K562 (cell line): Measurements from ENCODE around the gene PTPN11. TPM values are rescaled to one million over a fixed set of nuclear protein-coding genes. Genes with fewer than 3 reads are reported as not detected.
A peak's percentile ranks its signal among the peaks of the same experiment; 100 is the strongest.

Experiments
- CBX2 ChIP-seq: fragments of 200-600 bp; sonication (generic); IDR thresholded peaks from one replicate; pipeline ENCODE4 v1.6.1; 2012; ENCODE audit warnings: mild to moderate bottlenecking, low read length, inconsistent platforms; ENCODE audit not compliant: insufficient read depth, poor library complexity, severe bottlenecking
- EGR1 ChIP-seq: fragments of 450-650 bp; conservative IDR thresholded peaks from 2 replicates; pipeline ENCODE4 v1.6.1; 2017; ENCODE audit warnings: mild to moderate bottlenecking
- ETS2 ChIP-seq: IDR thresholded peaks from 2 replicates; pipeline ENCODE4 v1.6.1; 2016; ENCODE audit warnings: borderline replicate concordance, missing genetic modification characterization, mild to moderate bottlenecking, moderate library complexity, missing compliant biosample characterization; ENCODE audit not compliant: poor library complexity, severe bottlenecking
- FOXK2 ChIP-seq, 2 experiments: fragments of 450-650 bp; IDR thresholded peaks in 1 of 2; conservative IDR thresholded peaks in 1 of 2; 2 replicates each; pipeline ENCODE4 v1.6.1; 2016; ENCODE audit warnings: low read depth in 2 of 2, mild to moderate bottlenecking in 1 of 2
- FOXO4 ChIP-seq: fragments of 450-650 bp; formaldehyde crosslinking; IDR thresholded peaks from 2 replicates; pipeline ENCODE4 v1.4.0; 2020; ENCODE audit warnings: mild to moderate bottlenecking, moderate library complexity
- HDAC2 ChIP-seq: fragments of 450-650 bp; IDR thresholded peaks from 2 replicates; pipeline ENCODE4 v1.6.1; 2016; ENCODE audit warnings: mild to moderate bottlenecking
- HMBOX1 ChIP-seq: sonication (generic); IDR thresholded peaks from 2 replicates; pipeline ENCODE4 v1.6.1; 2016
- MTA2 ChIP-seq: fragments of 450-650 bp; IDR thresholded peaks from 2 replicates; pipeline ENCODE4 v1.6.1; 2016; ENCODE audit warnings: low read depth
- NONO ChIP-seq, 2 experiments: fragments of 200-400 bp in 1 of 2; fragments of 450-650 bp in 1 of 2; formaldehyde crosslinking in 1 of 2; IDR thresholded peaks; 2 replicates each; pipeline ENCODE4 v1.6.1; 2017; ENCODE audit warnings: low read depth in 2 of 2, mild to moderate bottlenecking in 2 of 2, moderate library complexity in 2 of 2, low read length in 1 of 2
- OTX1 ChIP-seq: fragments of 450-650 bp; formaldehyde crosslinking; IDR thresholded peaks from 2 replicates; pipeline ENCODE4 v1.4.0; 2022; ENCODE audit warnings: mild to moderate bottlenecking
- PATZ1 ChIP-seq: fragments of 250-450 bp; sonication (Bioruptor Pico); IDR thresholded peaks from 2 replicates; pipeline ENCODE4 v1.5.0; 2020; ENCODE audit warnings: mild to moderate bottlenecking, borderline replicate concordance
- RFX1 ChIP-seq: fragments of 450-650 bp; IDR thresholded peaks from 2 replicates; pipeline ENCODE4 v1.6.1; 2016; ENCODE audit warnings: mild to moderate bottlenecking, moderate library complexity
- RNF2 ChIP-seq: sonication (generic); IDR thresholded peaks from 2 replicates; pipeline ENCODE4 v1.6.1; 2016
- SMAD2 ChIP-seq: fragments of 150-350 bp; IDR thresholded peaks from 2 replicates; pipeline ENCODE4 v1.6.1; 2014; ENCODE audit warnings: low read depth, mild to moderate bottlenecking, low read length
- TAF7 ChIP-seq: fragments of 450-650 bp; IDR thresholded peaks from 2 replicates; pipeline ENCODE4 v1.6.1; 2016; ENCODE audit warnings: missing genetic modification characterization, missing compliant biosample characterization
- TAF9B ChIP-seq: fragments of 450-650 bp; IDR thresholded peaks from 2 replicates; pipeline ENCODE4 v1.6.1; 2018; ENCODE audit warnings: mild to moderate bottlenecking; ENCODE audit not compliant: partially characterized antibody
- TCF7 ChIP-seq: sonication (generic); IDR thresholded peaks from 2 replicates; pipeline ENCODE4 v1.6.1; 2016; ENCODE audit warnings: antibody characterized with exemption, borderline replicate concordance
- ZFP36 ChIP-seq: fragments of 150-350 bp; IDR thresholded peaks from 2 replicates; pipeline ENCODE4 v1.6.1; 2018; ENCODE audit warnings: low read length, low read depth; ENCODE audit not compliant: partially characterized antibody
- ZNF23 ChIP-seq: fragments of 250-450 bp; sonication (Bioruptor Pico); IDR thresholded peaks from 2 replicates; pipeline ENCODE4 v1.4.0; 2020; ENCODE audit warnings: mild to moderate bottlenecking
- ZNF347 ChIP-seq: fragments of 450-650 bp; formaldehyde crosslinking; IDR thresholded peaks from 2 replicates; pipeline ENCODE4 v1.4.0; 2020; ENCODE audit warnings: low read depth, mild to moderate bottlenecking, moderate library complexity
- ZNF408 ChIP-seq: fragments of 250-450 bp; sonication (Bioruptor Pico); IDR thresholded peaks from 2 replicates; pipeline ENCODE4 v1.4.0; 2020; ENCODE audit warnings: low read depth, mild to moderate bottlenecking, moderate library complexity
- ZNF79 ChIP-seq: fragments of 250-450 bp; sonication (Bioruptor Pico); IDR thresholded peaks from 2 replicates; pipeline ENCODE4 v1.4.0; 2020; ENCODE audit warnings: low read depth, mild to moderate bottlenecking, moderate library complexity
- polyA plus RNA-seq, 8 experiments: library from polyadenylated mRNA; depleted of rRNA in 4 of 8; stranded (reverse) in 5 of 8; unstranded in 3 of 8; fragments of >200 nt; fragmentation: Nextera tagmentation in 2 of 8; fragmentation: Illumina TruSeq in 1 of 8; extraction: Ambion mirVana in 2 of 8; extraction: Trizol in 1 of 8; gene quantifications; 2 replicates each; pipeline versions ENCODE4 v1.2.1 to v1.2.3, GENCODE V29; 2011 to 2014; ENCODE audit warnings: inconsistent platforms in 1 of 8, missing spikeins in 1 of 8
- total RNA-seq, 7 experiments: library from RNA; depleted of rRNA in 6 of 7; stranded (reverse); fragments of >200 nt in 6 of 7; fragmentation: Illumina TruSeq in 2 of 7; extraction: Trizol in 2 of 7; gene quantifications; 2 replicates each; pipeline versions ENCODE4 v1.2.1 to v1.2.3, GENCODE V29; 2011 to 2021; ENCODE audit warnings: low replicate concordance in 1 of 7

PTPN11 gene
- total and polyA plus RNA-seq, 9 of the 15 experiments (the other 6 are each of a cell fraction or from before 2014, with no cell fraction given): 22.5 to 126 (median 79.7) TPM

GRCh38 chr12:112409064-112409905 is 9.5 kb upstream of the PTPN11 start, which contains the start of gene RPL6 (continued):
- TF ChIP-seq FOXO4 (CRISPR knock-in tag) (0 out of 2 replicates have a peak, but pooled peaks have one; percentile 16), NONO (IDR thresholded peaks at IDR 0.05; ENCODE audit: low read depth in 2 of 2, low read length in 1 of 2) (0 out of 4 replicates have a peak, but pooled peaks of 1 of the 2 experiments have one; percentile 29), ZFP36 (no peak), TAF9B (peak; percentile 99), OTX1 (CRISPR knock-in tag) (no peak), TAF7 (tag) (peak; percentile 100), RFX1 (no peak), ZNF23 (no peak), PATZ1 (CRISPR knock-in tag) (no peak), MTA2 (no peak), FOXK2 (conservative IDR thresholded peaks at IDR 0.05 in 1 of 2, IDR thresholded peaks at IDR 0.05 in 1 of 2; ENCODE audit: low read depth in 2 of 2) (no peak), HMBOX1 (no peak), ETS2 (tag) (no peak), EGR1 (0 out of 2 replicates have a peak, but pooled peaks have one; percentile 13), RNF2 (no peak), TCF7 (0 out of 2 replicates have a peak, but pooled peaks have one; percentile 36), ZNF347 (CRISPR knock-in tag) (no peak), SMAD2 (no peak), HDAC2 (peak; percentile 66), ZNF408 (CRISPR knock-in tag) (no peak), ZNF79 (CRISPR knock-in tag) (no peak), CBX2 (no peak)
